H1 (cell line): ENCODE data around the gene SMPD2. TPM values are rescaled to one million over a fixed set of nuclear protein-coding genes. Genes with fewer than 3 reads are reported as not detected.

ENCODE experiments used
- CTCF ChIA-PET: fragments of 300-600 bp; sonication (Branson Sonifier 250); formaldehyde crosslinking; loops from one replicate; lab custom pipeline; 2021; ENCODE audit not compliant: partially characterized antibody; lab: Charles Lee
- POLR2A ChIA-PET: fragments of 300-600 bp; sonication (Branson Sonifier 250); formaldehyde crosslinking; loops from one replicate; lab custom pipeline; 2021; ENCODE audit warnings: inconsistent platforms; ENCODE audit not compliant: partially characterized antibody; lab: Charles Lee
- DNase-seq, 2 experiments: peaks; one replicate each; pipeline versions ENCODE4 v3.0.0 to v3.0.0-alpha.2; 2010 to 2022; ENCODE audit warnings: low spot score in 2 of 2, low read depth in 1 of 2, mixed read lengths in 1 of 2
- FAIRE-seq: peaks from 2 replicates; lab custom pipeline; 2011; peaks lifted over from hg19 to GRCh38; lab: Jason Lieb, UNC
- H2AFZ ChIP-seq: 2 replicates; pipeline ENCODE4 v1.8.1; 2012; ENCODE audit warnings: low read length, inconsistent platforms
- H2AK5ac ChIP-seq: 2 replicates; pipeline ENCODE4 v1.6.1; 2013; ENCODE audit warnings: low read depth, low read length
- H2BK120ac ChIP-seq: replicated peaks from 2 replicates; pipeline ENCODE3; 2013; ENCODE audit warnings: low read depth, low read length, inconsistent platforms
- H2BK12ac ChIP-seq: 2 replicates; pipeline ENCODE4 v1.6.1; 2013; ENCODE audit warnings: low read depth, low read length
- H2BK15ac ChIP-seq: 2 replicates; pipeline ENCODE4 v1.6.1; 2013; ENCODE audit warnings: low read length
- H2BK20ac ChIP-seq: 2 replicates; pipeline ENCODE4 v1.6.1; 2013; ENCODE audit warnings: low read length
- H2BK5ac ChIP-seq: 2 replicates; pipeline ENCODE4 v1.6.1; 2013; ENCODE audit warnings: low read depth, low read length
- H3K14ac ChIP-seq: 2 replicates; pipeline ENCODE4 v1.6.1; 2013; ENCODE audit warnings: inconsistent platforms; ENCODE audit not compliant: insufficient read length
- H3K18ac ChIP-seq: 2 replicates; pipeline ENCODE4 v1.6.1; 2013; ENCODE audit warnings: low read length; ENCODE audit errors: extremely low read depth
- H3K23ac ChIP-seq: 2 replicates; pipeline ENCODE4 v1.6.1; 2013; ENCODE audit warnings: inconsistent platforms; ENCODE audit not compliant: insufficient read length
- H3K23me2 ChIP-seq: 2 replicates; pipeline ENCODE4 v1.6.1; 2013; ENCODE audit warnings: low read depth, low read length
- H3K27ac ChIP-seq: 2 replicates; pipeline ENCODE4 v1.6.1; 2011; ENCODE audit warnings: low read depth, low read length, inconsistent platforms
- H3K27me3 ChIP-seq, 4 experiments: replicated peaks in 1 of 4; 1 replicate in 1 of 4; 2 replicates in 3 of 4; pipeline versions ENCODE4 v1.6.1 to v1.8.1; 2011 to 2013; ENCODE audit warnings: low read length in 3 of 4, mild to moderate bottlenecking in 3 of 4, inconsistent platforms in 2 of 4, mixed read lengths in 2 of 4, moderate library complexity in 1 of 4; ENCODE audit not compliant: control insufficient read depth in 3 of 4, insufficient read depth in 3 of 4; ENCODE audit errors: extremely low read depth in 1 of 4
- H3K36me3 ChIP-seq, 4 experiments: 2 replicates each; pipeline versions ENCODE4 v1.6.1 to v1.8.1; 2011 to 2013; ENCODE audit warnings: mild to moderate bottlenecking in 4 of 4, low read length in 3 of 4, moderate library complexity in 2 of 4, control low read depth in 1 of 4, inconsistent platforms in 1 of 4; ENCODE audit not compliant: insufficient read depth in 4 of 4, control insufficient read depth in 2 of 4
- H3K4ac ChIP-seq: replicated peaks from 2 replicates; pipeline ENCODE3; 2013; ENCODE audit warnings: low read length, low read depth, mixed read lengths, inconsistent platforms; ENCODE audit not compliant: insufficient read length
- H3K4me1 ChIP-seq, 4 experiments: replicated peaks in 1 of 4; 1 replicate in 1 of 4; 2 replicates in 3 of 4; pipeline versions ENCODE4 v1.6.1 to v1.8.1; 2011 to 2013; ENCODE audit warnings: low read length in 3 of 4, inconsistent platforms in 2 of 4, mixed read lengths in 1 of 4; ENCODE audit not compliant: insufficient read depth in 4 of 4, control insufficient read depth in 3 of 4
- H3K4me2 ChIP-seq, 2 experiments: 2 replicates each; pipeline versions ENCODE4 v1.6.1 to v1.8.1; 2011 to 2013; ENCODE audit warnings: low read depth in 2 of 2, low read length in 2 of 2, control low read depth in 1 of 2, inconsistent platforms in 1 of 2, mild to moderate bottlenecking in 1 of 2; ENCODE audit not compliant: insufficient read depth in 1 of 2
- H3K4me3 ChIP-seq, 4 experiments: fragments of 200-600, 300-600 bp in 1 of 4; sonication (generic), shearing (Covaris generic), sonication (Bioruptor Twin) in 1 of 4; 2 replicates each; pipeline versions ENCODE4 v1.5.1 to v1.8.1; 2011 to 2016; ENCODE audit warnings: low read length in 4 of 4, low read depth in 3 of 4, control low read depth in 2 of 4, inconsistent platforms in 2 of 4, mild to moderate bottlenecking in 2 of 4, mixed read lengths in 1 of 4, moderate library complexity in 1 of 4; ENCODE audit not compliant: insufficient read depth in 2 of 4; ENCODE audit errors: extremely low read depth in 1 of 4
- H3K56ac ChIP-seq: replicated peaks from 2 replicates; pipeline ENCODE3; 2013; ENCODE audit warnings: low read depth, mild to moderate bottlenecking, mixed read lengths, low read length, inconsistent platforms; ENCODE audit not compliant: insufficient read length
- H3K79me1 ChIP-seq: 2 replicates; pipeline ENCODE4 v1.6.1; 2013; ENCODE audit warnings: low read depth, low read length, control low read depth
- H3K79me2 ChIP-seq, 2 experiments: 2 replicates each; pipeline versions ENCODE4 v1.6.1 to v1.8.1; 2012 to 2013; ENCODE audit warnings: low read length in 2 of 2, mild to moderate bottlenecking in 2 of 2, inconsistent platforms in 1 of 2; ENCODE audit not compliant: insufficient read depth in 2 of 2, control insufficient read depth in 1 of 2
- H3K9ac ChIP-seq, 4 experiments: replicated peaks in 1 of 4; 1 replicate in 1 of 4; 2 replicates in 3 of 4; pipeline versions ENCODE4 v1.6.1 to v1.8.1; 2011 to 2013; ENCODE audit warnings: low read depth in 3 of 4, low read length in 3 of 4, control low read depth in 2 of 4, mild to moderate bottlenecking in 2 of 4, moderate library complexity in 2 of 4, inconsistent platforms in 1 of 4; ENCODE audit errors: extremely low read depth in 1 of 4
- H3K9me3 ChIP-seq, 2 experiments: 2 replicates each; pipeline versions ENCODE4 v1.6.1 to v1.8.1; 2012 to 2013; ENCODE audit warnings: mild to moderate bottlenecking in 2 of 2, moderate library complexity in 2 of 2, control low read depth in 1 of 2, inconsistent platforms in 1 of 2, low read depth in 1 of 2, low read length in 1 of 2, mixed read lengths in 1 of 2; ENCODE audit not compliant: insufficient read depth in 2 of 2
- H4K20me1 ChIP-seq, 2 experiments: replicated peaks in 1 of 2; 2 replicates each; pipeline versions ENCODE3 to v1.8.1; 2011 to 2013; ENCODE audit warnings: inconsistent platforms in 2 of 2, low read length in 2 of 2, mild to moderate bottlenecking in 1 of 2; ENCODE audit not compliant: insufficient read depth in 2 of 2, control insufficient read depth in 1 of 2
- H4K5ac ChIP-seq: 2 replicates; pipeline ENCODE4 v1.6.1; 2013; ENCODE audit warnings: low read length, low read depth, mixed read lengths, inconsistent platforms; ENCODE audit not compliant: insufficient read length
- H4K8ac ChIP-seq: 2 replicates; pipeline ENCODE4 v1.8.0; 2013; ENCODE audit warnings: mild to moderate bottlenecking, moderate library complexity, low read length, inconsistent platforms; ENCODE audit not compliant: insufficient read depth; ENCODE audit errors: extremely low read depth
- H4K91ac ChIP-seq: replicated peaks from 2 replicates; pipeline ENCODE3; 2013; ENCODE audit warnings: low read length, mixed read lengths, inconsistent platforms; ENCODE audit not compliant: insufficient read length
- FOSL1 ChIP-seq: IDR thresholded peaks from 2 replicates; pipeline ENCODE4 v1.6.1; 2011; ENCODE audit warnings: mild to moderate bottlenecking, low read depth, low read length, moderate library complexity; ENCODE audit not compliant: insufficient read depth
- GABPA ChIP-seq: IDR thresholded peaks from 2 replicates; pipeline ENCODE4 v1.6.1; 2011; ENCODE audit warnings: mild to moderate bottlenecking, low read length, moderate library complexity, borderline replicate concordance; ENCODE audit not compliant: insufficient read depth
- GTF2F1 ChIP-seq: IDR thresholded peaks from 2 replicates; pipeline ENCODE4 v1.6.1; 2012; ENCODE audit warnings: low read depth, low read length, improper control_type of control experiment, borderline replicate concordance
- HDAC2 ChIP-seq, 2 experiments: fragments of 300-600 bp in 1 of 2; sonication (generic) in 1 of 2; IDR thresholded peaks; 2 replicates each; pipeline ENCODE4 v1.6.1; 2011 to 2012; ENCODE audit warnings: low read depth in 2 of 2, low read length in 2 of 2, mild to moderate bottlenecking in 2 of 2, moderate library complexity in 2 of 2, borderline replicate concordance in 1 of 2, inconsistent platforms in 1 of 2
- HDAC6 ChIP-seq: IDR thresholded peaks from one replicate; pipeline ENCODE4 v1.7.1; 2012; ENCODE audit warnings: low read depth, mild to moderate bottlenecking, inconsistent platforms, low read length, moderate library complexity
- KDM1A ChIP-seq: fragments of 200-600, 300-600 bp; sonication (generic); IDR thresholded peaks from 2 replicates; pipeline ENCODE4 v1.7.1; 2016; ENCODE audit warnings: mild to moderate bottlenecking, low read length, borderline replicate concordance
- MAFK ChIP-seq: IDR thresholded peaks from 2 replicates; pipeline ENCODE4 v1.6.1; 2012; ENCODE audit warnings: low read depth, mild to moderate bottlenecking, improper control_type of control experiment, low read length
- POU5F1 ChIP-seq: IDR thresholded peaks from 2 replicates; pipeline ENCODE4 v1.6.1; 2011; ENCODE audit warnings: low read depth, mild to moderate bottlenecking, low read length, moderate library complexity
- SIRT6 ChIP-seq: IDR thresholded peaks from one replicate; pipeline ENCODE4 v1.7.1; 2012; ENCODE audit warnings: low read length, inconsistent platforms
- ZNF274 ChIP-seq: IDR thresholded peaks from 2 replicates; pipeline ENCODE4 v1.7.0; 2012; ENCODE audit warnings: low read length, borderline replicate concordance; ENCODE audit errors: extremely low read depth
- WGBS, 2 experiments: shearing (Covaris generic) in 1 of 2; methylation state at CpG; one replicate each; pipeline versions ENCODE4 v1.1.6 to v1.1.7; 2013 to 2015; ENCODE audit warnings: low lambda C conversion rate in 2 of 2, mixed read lengths in 2 of 2, inconsistent platforms in 1 of 2, low coverage in 1 of 2, missing lambda C conversion rate in 1 of 2; ENCODE audit not compliant: insufficient replicate concordance in 2 of 2, insufficient coverage in 1 of 2, insufficient read length in 1 of 2; ENCODE audit errors: extremely low coverage in 1 of 2, missing lambda C conversion rate in 1 of 2; 5-methylcytosine and 5-hydroxymethylcytosine counted together
- polyA plus RNA-seq, 7 experiments: library from polyadenylated mRNA; depleted of rRNA in 3 of 7; stranded (reverse) in 5 of 7; unstranded in 2 of 7; fragments of >200 nt in 5 of 7; fragments of 200-250 nt in 2 of 7; gene quantifications; 1 replicate in 5 of 7; 2 replicates in 1 of 7; 4 replicates in 1 of 7; pipeline versions ENCODE4 v1.2.1 to v1.2.3, GENCODE V29; 2011 to 2013; ENCODE audit warnings: missing spikeins in 2 of 7, mixed read lengths in 2 of 7
- total RNA-seq: library from RNA; stranded (reverse); fragmentation: NEBNext Ultra II Directional; extraction: Animal tissue kit (Norgen Biotek cat#: 25700); gene quantifications from 2 replicates; pipeline ENCODE4 v1.2.1, GENCODE V29; 2021

Gene SMPD2
- total and polyA plus RNA-seq, 2 of the 8 experiments (the other 6 are each of a cell fraction or from before 2014, with no cell fraction given), result 11.5 to 17.2 TPM

DNA sequence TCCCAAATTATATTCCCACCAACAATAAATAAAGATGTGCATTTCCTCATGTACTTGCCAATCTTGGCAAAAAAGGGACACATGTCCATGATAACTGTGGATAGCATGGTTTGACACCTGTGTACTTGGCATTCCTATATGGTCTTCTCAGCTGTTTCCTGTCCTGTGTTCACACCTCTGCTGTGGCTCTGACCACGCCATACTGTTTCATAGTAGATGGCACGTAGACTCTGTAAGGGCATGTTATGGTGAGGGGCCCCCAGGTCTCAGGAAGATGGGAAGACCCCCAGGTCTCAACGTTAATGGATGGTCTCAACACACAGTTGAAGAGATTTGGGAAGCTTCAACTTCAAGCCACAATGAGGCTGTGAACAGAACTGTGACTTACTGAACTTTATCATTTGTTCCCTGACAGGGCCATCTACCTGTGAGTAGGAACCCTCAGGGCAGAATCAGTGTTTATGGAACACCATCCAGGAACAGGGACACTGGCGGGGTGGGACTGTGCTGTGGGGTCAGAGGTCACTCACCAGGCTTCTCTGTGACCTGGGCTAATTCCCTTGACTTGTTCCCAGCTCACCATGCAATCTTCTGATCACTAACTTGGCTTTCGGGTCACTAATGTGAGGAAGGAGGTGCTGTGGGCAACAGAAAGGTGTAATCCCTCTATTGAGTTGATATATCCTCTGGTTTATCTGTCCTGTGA, 30.7 kb downstream of the SMPD2 start:
- Histone ChIP-seq H3K9me3 (no peaks in the 10 kb centered on the region), H4K20me1 (peaks cover 4 to 30% of the 10 kb centered on the region in 2 experiments), H3K36me3 (peaks cover 17 to 98% (median 68%) of the 10 kb centered on the region in 4 experiments), H3K23ac (no peak overlapping the region), H2BK20ac (no peak overlapping the region), H3K18ac (no peak overlapping the region), H3K23me2 (no peaks in the 10 kb centered on the region), H3K27ac (0 out of 2 replicates have a peak overlapping the region, but pooled peaks have one; percentile 22), H3K14ac (no peak overlapping the region), H3K4ac (no peak overlapping the region), H3K4me3 (no peak overlapping the region), H3K9ac (no peak overlapping the region), H4K5ac (no peak overlapping the region), H2AK5ac (no peak overlapping the region), H4K91ac (no peak overlapping the region), H4K8ac (no peak overlapping the region), H2BK120ac (no peak overlapping the region), H3K79me2 (peaks cover 0 to 24% of the 10 kb centered on the region in 2 experiments; a peak in 2 of 4 replicates), H2BK15ac (no peak overlapping the region), H3K4me2 (no peak overlapping the region), H3K79me1 (peaks cover 17% of the 10 kb centered on the region), H2BK12ac (no peak overlapping the region), H3K4me1 (no peaks in the 10 kb centered on the region), H2BK5ac (no peak overlapping the region), H3K27me3 (no peaks in the 10 kb centered on the region), H2AFZ (no peak overlapping the region), H3K56ac (no peak overlapping the region)
- POLR2A ChIA-PET, result interaction anchor here (1.5 kb wide), 1 partner anchor 21 kb away, joined by 3 read pairs; no protein-coding TSS in a partner anchor
- FAIRE-seq, result no peak
- WGBS, 2 experiments, result 83% methylated on average over 5 of the region's 5 CpGs; no CpG with 5 or more reads in 1 of the 2 experiments
- no peak for TF ChIP-seq POU5F1
- TF ChIP-seq FOSL1, result no peak
- TF ChIP-seq HDAC2 (IDR thresholded peaks at IDR 0.05; ENCODE audit: borderline replicate concordance in 1 of 2, low read depth in 2 of 2, low read length in 2 of 2), result no peak
- no peak for TF ChIP-seq GTF2F1
- no peak for TF ChIP-seq GABPA
- no peak for TF ChIP-seq SIRT6
- no peak for TF ChIP-seq ZNF274
- TF ChIP-seq MAFK, result no peak
- no peak for TF ChIP-seq HDAC6
- TF ChIP-seq KDM1A, result no peak
- peak in 1 of 2 experiments; percentile 24 for DNase-seq
- CTCF ChIA-PET, result no interaction called here
